GDM1 (cell line): ENCODE measurements around the gene ITGB7.
"Not testable (repeated sequence)": the region's sequence is repeated elsewhere in the genome, so short reads cannot be mapped to it uniquely, and the experiment has no call there.

ENCODE experiments used
- DNase-seq: peaks from one replicate; lab custom pipeline; 2025; lab: John Stamatoyannopoulos, UW

ITGB7 gene

GRCh38 chr12:53178803-53179202, 28.2 kb downstream of the ITGB7 start:
- not testable (repeated sequence) for DNase-seq

GRCh38 chr12:53177447-53177846, 29.6 kb downstream of the ITGB7 start:
- not testable (repeated sequence) for DNase-seq

DNA sequence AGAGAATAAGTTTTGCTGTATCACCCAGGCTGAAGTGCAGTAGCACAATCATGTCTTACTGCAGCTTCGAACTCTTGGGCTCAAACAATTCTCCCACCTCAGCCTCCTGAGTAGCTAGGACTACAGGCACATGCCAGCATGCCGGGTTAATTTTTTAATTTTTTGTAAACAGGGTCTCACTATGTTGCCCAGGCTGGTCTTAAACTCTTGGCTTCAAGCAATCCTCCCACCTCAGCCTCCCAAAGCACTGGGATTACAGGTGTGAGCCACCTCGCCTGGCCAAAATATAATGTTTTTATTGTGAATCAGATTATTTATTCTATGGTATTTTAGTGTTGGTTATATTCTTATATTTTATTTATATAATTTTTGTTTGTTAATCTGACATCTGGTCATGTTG, 30.3 kb downstream of the ITGB7 start:
- no peak for DNase-seq

DNA sequence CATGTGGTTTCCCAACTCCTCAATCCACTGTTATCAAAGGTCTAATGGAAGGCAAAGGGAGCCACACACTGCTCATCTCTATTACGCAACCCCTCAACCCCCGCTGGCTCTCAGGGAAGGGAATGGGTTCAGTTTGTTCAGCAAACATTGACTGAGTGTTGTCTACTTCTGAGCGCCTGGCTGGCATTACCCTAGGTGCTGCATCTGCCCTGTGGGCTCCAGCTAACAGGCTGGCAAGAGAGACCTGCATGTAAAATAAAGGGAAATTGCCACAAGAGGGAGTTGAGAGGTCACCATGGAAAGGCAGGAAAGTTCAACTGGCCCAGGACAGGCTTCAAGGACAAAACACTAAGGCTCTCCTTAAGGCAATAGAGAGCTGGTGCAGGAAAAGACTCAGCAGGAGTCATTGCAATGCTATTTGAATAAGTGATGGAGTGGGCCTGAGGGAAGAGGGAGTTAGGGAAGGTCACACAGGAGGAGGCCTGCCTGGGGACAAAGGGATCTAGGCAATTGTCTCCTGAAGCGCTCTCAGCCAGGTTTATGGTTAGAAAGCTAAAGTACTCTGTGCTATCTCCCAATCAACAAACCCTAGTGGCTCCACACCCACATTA, 32.1 kb downstream of the ITGB7 start:
- DNase-seq, result peak; percentile 44

DNA sequence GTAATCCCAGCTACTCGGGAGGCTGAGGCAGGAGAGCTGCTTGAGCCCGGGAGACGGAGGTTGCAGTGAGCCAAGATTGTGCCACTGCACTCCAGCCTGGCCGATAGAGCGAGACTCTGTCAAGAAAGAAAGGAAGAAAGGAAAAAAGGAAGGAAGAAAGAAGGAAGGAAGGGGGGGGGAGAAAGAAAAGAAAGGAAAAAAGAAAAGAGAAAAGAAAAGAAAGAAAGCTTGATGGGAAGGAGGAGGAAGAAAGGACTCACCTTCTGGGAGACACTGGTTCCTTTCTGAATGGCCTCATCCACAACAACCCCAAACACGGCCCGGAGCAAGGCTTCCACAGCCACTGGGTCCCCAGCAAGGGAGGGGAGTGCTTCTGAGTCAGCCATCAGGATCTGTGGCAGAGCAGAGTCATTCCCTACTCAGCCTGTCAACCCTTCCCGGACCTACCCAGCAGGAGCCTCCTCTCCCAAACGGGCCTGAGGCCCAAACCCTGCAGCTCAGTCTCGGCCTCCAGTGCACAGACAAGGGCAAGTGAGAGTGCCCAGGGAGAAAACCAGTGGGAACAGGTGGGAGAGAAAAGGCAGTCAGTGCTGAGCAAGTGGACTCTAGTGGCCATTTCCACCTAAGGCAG, 33.9 kb downstream of the ITGB7 start:
- no peak for DNase-seq

DNA sequence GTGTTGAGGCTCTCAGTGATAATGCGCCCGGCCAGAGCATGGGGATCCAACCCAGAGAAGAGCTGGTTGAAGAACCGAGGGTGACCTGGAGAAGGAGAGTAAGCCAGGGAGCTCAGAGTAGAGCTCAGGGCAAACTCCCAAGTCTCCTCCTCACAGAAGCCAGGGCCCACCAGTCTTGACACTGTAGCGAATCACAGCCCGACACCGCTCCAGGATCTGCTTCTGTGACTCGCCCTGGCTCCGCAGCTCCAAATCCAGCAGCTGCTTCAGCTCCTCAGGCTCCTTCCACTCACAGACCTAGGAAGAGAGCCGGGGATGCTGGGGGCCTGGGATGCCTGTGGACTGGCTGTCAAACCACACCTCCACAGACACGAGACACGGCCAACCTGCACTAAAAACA, 34.7 kb downstream of the ITGB7 start:
- DNase-seq, result no peak

GRCh38 chr12:53171725-53172329, 35.2 kb downstream of the ITGB7 start:
- DNase-seq, result no peak

DNA sequence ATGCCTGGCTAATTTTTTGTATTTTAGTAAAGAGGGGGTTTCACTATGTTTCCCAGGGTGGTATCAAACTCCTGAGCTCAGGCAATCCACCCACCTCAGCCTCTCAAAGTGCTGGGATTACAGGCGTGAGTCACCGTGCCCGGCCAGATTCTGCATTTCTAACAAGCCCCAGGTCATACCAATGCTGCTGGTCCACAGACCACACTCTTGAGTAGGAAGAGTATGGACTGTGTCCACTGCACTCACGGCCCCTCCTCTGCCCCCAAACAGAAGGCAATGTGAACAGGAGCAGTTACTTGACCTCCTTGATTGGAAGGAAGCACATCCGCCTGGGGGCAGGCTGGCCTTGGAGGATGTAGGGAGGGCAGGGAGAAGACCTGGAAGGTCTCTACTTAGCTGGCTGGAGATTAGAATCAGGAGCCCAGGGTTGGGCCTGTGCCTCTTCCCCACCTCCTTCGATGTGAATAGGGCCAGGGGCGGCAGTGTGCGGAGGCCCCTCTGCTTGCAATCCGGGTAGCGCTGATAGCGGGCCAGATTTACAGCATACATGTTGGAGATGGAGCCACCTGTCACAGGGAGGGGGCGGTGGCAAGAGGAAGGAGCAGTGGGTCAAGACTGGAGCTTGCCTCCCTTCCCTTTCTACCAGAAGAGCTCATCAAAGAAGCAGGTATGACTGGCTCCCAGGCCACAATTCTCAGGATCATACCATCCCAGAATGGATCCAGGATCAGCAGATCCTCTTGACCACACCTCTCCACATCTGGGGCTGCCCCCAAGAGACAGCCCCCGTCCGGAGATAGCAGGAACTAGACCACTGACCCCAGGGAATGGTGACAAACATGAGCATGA, 36.0 kb downstream of the ITGB7 start:
- DNase-seq, result no peak

- no peak for DNase-seq
Observed at GRCh38 chr12:53170215-53170614, 36.8 kb downstream of the ITGB7 start.

GRCh38 chr12:53169644-53170043, 37.4 kb downstream of the ITGB7 start:
- no peak for DNase-seq

- no peak for DNase-seq
Observed at GRCh38 chr12:53166837-53167236, 40.2 kb downstream of the ITGB7 start.

DNA sequence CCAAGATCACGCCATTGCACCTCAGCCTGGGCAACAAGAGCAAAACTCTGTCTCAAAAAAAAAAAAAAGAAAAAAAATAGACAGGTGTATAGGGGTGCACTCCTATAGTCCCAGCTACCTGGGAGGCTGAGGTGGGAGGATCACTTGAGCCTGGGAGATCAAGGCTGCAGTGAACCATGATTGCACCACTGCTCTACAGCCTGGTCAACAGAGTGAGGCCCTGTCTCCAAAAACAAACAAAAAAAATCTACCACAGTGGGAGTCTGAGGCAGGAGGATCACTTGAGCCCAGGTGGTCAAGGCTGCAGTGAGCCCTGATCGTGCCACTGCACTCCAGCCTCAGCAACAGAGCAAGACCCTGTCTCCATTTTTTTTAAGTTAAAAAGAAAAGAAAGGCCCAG, 44.0 kb downstream of the ITGB7 start:
- DNase-seq, result not testable (repeated sequence)

DNA sequence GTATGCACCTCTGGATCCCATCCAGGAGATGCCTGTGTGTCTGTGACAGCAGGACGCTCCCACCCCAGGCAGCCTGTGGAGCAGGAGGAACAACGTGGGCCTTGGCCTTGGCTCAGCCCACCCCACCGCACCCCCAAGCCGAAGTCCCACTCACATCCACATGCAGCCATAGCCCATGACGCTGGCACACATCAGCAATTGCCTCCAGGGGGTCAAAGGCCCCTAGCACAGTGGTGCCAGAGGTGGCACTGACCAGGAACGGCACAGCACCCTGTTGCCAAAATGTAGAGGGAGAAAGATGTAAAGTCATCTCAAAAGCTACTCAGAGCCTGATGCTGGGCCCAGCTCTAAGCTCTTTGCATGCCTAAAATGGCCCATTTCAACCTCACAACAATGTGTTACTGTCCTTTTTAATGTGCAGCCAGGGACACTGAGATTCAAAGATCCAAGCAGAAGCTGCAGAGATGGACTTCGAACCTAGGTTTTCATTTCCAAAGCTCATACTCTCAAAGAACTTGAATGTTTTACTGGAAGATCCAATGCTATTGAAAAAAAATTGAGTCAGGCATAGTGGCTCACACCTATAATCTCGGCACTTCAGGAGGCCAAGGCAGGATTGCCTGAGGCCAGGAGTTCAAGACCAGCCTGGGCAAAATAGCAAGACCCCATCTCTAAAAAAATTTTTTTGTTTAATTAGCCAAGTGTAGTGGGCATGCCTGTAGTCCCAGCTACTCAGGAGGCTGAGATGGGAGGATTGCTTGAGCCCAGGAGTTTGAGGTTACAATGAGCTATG, 45.7 kb downstream of the ITGB7 start:
- no peak for DNase-seq

DNA sequence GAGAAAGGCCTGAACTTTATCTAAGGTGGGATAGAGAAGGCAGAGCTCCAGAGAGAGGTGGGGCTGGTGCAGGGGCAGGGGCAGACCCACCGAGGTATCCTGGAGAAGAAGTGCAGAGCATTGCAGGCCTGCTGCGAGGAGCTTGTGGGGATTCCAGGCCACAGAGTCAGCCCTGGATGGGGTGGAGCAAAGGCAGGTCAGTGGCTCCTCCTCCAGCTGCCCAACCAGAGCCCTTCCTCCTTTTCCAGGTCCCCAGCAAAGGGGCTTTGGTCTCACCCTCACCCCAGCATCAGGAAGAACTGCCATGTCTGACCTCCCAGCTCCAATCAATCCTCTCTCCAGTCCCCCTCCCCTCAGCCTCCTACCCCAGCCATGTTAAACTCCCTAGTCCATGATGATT, 46.4 kb downstream of the ITGB7 start:
- no peak for DNase-seq

DNA sequence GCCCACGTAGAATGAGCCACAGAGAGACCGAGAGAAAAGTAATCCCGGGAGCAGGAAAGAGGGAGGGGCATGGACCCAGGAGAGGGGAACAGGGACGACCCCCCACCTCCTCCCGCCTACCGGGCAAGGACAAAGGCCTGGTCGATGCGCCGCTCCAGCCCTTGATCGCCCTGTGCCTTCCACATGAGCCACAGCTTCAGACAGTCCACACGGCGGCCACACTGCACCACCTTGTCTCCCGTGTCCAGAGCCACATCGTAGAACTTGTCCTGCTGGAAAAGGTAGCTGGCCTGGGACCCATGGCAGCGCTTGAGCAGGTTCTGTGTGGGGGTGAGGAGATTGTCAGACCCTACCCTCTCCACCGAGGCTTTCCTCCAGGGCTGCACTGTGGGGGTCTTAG, 47.1 kb downstream of the ITGB7 start:
- DNase-seq, result no peak

- DNase-seq, result peak; percentile 68
Observed at GRCh38 chr12:53159195-53159839, 47.7 kb downstream of the ITGB7 start.

GRCh38 chr12:53152390-53152789, 54.7 kb downstream of the ITGB7 start:
- DNase-seq, result no peak

GRCh38 chr12:53151039-53151438, 56.0 kb downstream of the ITGB7 start:
- DNase-seq, result no peak

DNA sequence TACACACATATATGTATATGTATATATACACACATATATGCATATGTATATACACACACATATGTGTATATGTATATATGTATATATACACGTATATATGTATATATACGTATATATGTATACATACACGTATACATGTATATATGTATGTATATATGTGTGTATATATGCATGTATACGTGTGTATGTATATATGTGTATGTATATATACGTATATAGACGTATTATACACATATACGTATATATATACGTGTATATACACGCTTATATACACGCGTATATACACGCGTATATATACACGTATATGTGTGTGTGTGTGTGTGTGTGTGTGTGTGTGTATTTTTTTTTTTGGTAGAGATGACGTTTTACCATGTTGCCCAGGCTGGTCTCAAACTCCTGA, 59.4 kb downstream of the ITGB7 start:
- DNase-seq, result no peak

GRCh38 chr12:53147181-53147580, 59.9 kb downstream of the ITGB7 start:
- DNase-seq, result no peak
